Measurements from ENCODE around the gene SETD3. TPM values are rescaled to one million over a fixed set of nuclear protein-coding genes. Genes with fewer than 3 reads are reported as not detected.
A peak's percentile ranks its signal among the peaks of the same experiment; 100 is the strongest.

The SETD3 gene
- total RNA-seq, 1 donor from 2014 or later, result 57.9 TPM

DNA sequence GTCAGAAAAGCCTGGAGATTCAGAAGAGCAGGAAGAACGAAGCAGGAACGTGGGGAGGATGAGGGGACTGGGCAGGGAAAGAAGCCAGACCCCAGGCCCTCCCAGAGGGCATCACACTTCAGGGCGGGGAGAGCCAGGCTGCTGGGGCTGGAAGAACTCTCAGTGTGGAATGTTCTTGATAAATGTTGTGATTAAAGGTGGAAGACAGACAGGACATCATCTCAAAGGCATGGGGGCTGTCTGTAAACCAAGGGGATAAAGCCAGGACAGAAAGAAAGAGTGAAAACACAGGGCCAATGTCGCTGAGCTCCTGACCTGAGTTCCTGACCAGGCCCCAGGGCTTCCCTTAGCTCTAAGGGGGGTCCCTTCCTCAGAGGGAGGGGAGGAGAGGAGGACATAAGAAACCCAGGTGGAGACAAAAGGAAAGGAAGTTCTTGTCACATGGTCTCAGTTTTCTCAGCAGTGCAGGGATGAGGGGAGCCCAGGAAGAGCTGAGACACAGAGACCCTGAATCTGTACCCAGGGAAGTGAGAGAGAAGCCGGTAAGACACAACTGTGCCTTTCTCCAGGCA is 56.3 kb downstream of the SETD3 start:
- DNase-seq (ENCODE audit: low read depth in 2 of 2), result no peak

DNA sequence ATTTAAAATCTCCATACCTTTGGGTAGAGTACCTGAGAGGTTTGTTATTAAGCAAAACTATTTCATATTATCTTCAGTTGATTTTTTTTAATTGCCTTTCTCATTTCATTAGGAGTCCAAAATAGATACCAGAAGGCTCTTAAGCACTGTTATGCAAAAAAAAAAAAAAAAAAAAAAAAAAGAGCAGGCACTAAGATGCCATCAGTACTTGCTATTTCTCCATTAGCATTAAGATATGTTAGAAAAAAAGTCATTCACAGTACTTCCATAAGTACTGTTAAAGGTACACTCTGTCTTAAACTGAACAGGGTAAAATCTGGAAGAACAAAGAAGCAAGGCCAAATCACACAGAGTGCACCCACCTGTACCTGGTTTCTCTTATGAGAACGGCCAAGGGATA is 57.2 kb downstream of the SETD3 start:
- DNase-seq (ENCODE audit: low read depth in 2 of 2), result no peak

DNA sequence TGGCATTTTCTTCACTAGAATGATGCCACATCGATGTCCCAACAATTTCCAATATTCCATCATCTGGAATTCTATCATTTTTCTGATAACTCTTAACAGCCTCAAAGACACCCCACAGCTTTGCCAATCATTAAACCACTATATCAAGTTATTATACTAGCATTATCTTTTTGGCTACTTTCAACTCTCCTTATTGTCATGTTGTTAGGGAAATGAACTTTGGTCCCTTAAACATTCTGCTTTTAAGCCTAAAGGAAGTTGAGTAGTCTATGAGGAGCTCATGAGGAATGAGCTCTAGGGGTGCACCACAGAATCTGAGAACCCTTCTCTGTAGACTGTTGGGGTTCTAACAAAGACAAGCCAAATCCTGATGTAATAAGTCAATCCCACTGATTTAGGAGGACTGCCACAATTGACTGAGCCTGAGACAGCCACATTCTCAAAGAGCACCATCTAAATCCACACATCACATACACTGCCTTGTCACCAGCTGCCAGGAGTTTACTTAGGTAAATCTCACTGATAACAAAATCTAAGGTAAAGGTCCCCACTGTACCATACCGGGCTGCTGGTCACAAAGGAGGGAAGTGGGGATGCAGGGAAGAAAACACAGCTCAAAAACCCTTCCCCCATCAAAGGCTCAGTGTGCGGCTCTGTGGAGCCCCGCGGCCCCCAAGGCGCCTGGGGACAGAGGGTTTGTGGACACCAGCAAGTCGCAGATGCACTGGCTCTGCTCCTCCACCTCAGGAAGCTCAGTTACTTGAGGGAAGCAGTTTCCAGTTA is 58.2 kb downstream of the SETD3 start:
- peak in 1 of 2 donors; percentile 18 for DNase-seq (ENCODE audit: low read depth in 2 of 2)

DNA sequence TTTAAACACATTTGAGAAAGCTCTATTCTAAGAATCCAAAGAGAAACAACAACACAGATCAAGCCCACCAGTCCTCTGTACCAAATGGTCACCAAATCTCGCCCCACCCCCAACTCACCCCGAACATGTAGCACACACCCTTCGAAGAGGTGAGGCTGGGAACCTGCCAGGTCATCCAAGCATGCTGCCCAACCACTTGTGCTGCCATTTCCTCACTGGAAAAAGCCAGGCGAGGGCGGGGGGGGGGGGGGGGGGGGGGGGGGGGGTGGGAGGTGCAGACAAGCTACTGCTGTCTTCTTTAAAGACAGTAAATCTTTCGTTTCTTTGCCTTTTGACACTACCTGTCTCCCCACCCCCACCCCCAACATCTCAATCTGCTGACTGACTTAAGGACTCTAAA is 59.9 kb downstream of the SETD3 start:
- peak in 1 of 2 donors; percentile 28 for DNase-seq (ENCODE audit: low read depth in 2 of 2)

DNA sequence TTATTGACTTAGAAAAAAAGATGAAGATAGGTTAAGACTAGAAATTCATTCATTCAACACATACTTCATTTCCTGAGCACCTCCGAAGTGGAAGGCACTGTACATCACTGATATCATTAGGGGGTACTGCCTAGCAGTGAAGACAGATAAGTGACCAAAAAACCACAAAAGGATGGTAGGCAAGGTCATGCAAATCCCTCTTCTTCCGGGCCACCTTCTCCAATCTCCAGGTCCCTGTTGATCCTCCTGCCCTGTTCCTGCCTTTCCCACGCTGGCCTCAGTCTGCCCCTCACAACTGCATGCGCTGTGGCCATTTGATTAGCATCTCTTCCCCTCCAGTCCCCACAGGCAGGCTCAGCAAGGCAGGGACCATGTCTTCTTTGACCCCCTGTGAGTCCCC is 60.8 kb downstream of the SETD3 start:
- no peak for DNase-seq (ENCODE audit: low read depth in 2 of 2)

DNA sequence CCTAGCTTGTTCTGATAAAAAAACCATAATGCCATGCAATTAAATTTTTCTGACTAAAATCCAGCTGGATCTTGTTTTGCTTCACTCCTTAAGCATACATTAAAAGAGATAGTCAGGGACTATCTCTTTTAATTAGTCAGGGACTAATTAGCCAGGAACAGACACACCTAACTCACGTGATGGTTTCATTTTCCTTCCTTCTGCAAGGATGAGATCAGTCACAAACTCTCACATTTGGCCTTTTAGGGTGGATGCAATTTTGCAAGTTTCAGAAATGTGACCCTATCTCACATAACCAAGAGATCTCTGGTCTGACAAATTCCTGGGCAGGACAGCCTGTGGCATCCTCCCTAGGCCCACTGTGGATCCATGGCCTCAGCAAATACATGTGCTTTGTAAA is 62.4 kb downstream of the SETD3 start:
- DNase-seq (ENCODE audit: low read depth in 2 of 2), result no peak

DNA sequence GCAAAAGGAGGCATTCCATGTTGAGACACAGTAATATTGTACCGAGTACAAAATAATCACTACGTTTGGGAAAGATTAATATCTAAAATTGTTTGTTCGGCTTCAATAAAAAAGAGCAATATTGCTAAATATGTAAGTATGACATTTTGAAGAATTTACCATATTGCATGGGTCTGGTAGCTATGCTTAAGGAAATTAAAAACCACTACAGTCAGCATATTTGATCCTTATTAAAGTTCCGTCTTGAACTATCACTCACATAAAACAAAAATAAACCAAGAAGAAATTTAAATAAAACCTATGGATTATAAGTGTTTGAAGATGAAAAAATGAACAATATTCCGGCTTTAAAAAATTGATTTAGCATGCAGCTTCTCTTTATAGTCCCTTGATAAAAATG is 63.8 kb downstream of the SETD3 start:
- no peak for DNase-seq (ENCODE audit: low read depth in 2 of 2)

DNA sequence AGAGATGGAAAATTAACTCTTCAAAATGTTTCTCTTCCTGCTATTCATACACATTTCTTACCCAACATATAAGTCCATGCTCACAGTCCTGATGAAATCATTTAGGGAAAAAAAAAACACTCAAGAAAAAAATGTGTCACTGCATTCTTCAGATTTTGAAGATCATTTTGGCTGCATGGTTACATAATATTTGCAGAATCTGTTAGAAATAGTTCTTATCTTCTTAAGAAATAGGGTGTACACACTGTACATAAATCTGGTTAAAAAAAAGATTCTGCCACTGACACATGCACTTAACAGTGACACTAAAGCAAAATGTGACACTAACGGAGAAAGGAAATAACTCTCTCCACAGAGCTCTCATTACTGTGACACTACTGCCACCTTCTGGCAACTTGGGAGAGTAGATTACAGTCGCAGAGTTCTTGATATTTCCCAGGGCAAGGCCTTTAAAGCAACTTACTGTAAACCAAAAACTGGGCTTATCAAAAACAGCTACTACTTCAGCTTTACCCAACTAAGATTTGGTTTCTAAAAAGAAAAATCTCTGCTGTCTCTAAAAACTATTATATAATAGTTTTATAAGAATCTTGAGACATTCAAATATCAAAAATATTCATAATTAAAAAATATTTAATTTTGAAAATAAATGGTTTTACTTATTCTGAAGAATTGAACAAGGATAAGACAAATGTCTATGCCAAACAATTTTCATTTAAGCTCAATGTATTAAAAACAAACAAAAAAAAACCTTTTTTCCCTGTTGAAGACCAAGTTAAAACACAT is 65.0 kb downstream of the SETD3 start:
- DNase-seq (ENCODE audit: low read depth in 2 of 2), result peak; percentile 84 to 87

DNA sequence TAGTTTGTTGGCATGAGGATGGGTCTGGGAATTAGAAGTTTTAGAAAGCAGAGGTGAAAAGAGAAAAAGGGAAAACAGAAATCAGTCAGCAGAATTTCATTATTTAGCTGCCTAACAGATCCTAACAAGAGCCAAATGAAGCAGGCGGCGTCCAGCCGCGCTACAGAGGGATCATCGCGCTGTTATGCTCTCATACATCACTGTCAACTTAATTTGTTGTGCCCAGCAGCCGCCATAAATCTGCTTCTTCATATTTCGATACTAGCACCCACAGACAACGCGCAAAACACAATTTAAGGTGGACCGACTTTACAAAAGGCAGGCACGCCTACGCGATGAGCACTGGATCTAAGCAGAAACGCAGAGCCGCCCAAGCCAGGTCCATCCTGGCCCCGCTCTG is 66.7 kb downstream of the SETD3 start:
- no peak for DNase-seq (ENCODE audit: low read depth in 2 of 2)

DNA sequence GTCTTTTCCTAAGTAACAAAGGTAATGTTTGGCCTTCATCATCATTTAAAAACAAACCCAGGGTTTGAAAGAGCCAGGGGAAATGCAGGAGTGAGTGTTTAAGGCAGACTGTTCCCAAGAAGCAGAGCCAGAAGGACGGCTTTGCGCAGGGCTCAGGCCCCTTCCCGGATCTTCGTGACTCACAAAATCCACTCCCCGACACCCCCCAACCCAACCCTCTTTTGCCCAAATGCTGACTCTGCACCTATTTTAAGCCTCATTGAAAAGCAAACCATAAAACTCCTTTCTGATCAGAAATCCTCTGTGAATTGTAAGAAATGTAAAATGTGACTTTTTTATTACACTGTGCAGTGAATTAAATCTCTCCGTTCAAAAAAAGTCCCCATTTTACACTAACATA is 67.5 kb downstream of the SETD3 start:
- no peak for DNase-seq (ENCODE audit: low read depth in 2 of 2)

DNA sequence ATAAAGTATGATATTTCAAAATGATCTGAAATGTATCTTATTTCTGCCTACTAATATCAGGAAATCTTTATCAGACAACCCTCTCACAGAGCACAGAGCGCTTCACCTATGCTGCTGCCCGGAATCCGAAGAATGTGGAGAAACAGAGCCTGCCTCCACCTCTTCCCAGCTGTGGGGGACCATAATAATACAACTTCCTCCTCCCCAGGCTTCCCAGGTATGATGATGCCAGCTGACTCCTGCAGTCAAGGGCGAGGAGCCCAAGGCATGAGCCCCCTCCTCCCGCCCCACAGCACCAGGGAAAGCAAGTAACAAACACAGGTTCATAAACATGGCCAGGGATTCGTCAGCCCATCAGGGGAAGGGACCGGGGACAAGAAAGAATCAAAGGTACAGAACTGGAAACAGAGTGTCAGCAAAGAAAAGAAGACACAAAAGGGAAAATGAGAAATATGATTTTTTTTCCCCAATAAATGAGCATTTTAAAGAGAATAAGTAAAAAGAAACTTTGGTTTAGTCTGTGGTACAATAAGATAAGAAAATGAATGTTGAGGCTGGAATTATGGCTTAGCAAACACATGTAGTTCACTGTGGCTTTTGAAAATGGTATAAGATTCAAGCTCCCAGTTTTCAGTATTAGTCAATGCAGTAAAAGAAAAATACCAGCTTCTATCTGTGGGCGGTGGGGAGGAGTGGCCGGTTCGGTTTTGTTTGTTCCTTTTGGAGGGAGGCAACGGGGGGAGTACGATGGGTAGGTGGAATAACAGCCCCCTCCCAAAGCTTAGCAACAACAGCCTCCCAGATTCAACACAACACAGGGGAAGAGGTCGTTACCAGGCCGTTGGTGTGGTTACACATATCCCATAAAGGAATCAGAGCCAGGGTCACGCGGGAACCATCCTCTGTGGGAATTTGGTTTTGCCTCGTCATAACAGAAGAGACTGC is 68.3 kb downstream of the SETD3 start:
- DNase-seq (ENCODE audit: low read depth in 2 of 2), result peak in 1 of 2 donors; percentile 38

DNA sequence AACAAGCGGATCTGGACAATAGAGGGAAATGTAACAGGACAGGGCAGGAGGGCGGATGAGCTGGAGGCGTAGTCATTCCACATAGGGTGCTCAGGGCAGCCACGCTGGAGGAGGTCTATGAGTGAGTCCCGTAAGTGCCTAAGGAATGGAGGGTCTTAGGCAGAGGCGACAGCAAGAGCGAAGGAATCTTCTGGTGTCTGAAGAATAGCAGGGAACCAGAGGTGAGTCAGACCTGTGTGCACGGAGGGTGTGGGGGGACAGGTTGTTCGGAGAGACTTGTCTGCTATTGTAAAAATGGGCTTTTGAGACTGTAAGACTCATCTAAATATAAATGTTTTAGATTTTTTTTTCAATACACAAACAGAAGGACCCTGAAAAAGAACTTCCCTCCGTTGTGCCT is 70.6 kb downstream of the SETD3 start:
- DNase-seq (ENCODE audit: low read depth in 2 of 2), result no peak

DNA sequence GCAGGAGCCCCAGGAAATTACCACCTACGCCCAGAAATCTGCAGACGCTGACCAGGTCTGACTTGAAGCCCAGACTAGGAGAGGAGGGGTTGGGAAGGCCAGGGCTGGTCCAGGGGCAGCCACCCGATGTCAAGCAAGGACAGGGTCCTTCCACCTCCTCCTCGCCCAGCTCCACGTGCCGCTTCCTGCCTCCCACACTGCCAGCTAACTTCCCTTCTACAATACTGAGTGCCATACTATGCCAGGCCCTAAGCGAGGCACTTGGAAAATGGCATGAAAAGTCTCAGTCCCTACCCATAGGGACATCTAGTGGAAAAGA is 71.7 kb downstream of the SETD3 start:
- no peak for DNase-seq (ENCODE audit: low read depth in 2 of 2)

DNA sequence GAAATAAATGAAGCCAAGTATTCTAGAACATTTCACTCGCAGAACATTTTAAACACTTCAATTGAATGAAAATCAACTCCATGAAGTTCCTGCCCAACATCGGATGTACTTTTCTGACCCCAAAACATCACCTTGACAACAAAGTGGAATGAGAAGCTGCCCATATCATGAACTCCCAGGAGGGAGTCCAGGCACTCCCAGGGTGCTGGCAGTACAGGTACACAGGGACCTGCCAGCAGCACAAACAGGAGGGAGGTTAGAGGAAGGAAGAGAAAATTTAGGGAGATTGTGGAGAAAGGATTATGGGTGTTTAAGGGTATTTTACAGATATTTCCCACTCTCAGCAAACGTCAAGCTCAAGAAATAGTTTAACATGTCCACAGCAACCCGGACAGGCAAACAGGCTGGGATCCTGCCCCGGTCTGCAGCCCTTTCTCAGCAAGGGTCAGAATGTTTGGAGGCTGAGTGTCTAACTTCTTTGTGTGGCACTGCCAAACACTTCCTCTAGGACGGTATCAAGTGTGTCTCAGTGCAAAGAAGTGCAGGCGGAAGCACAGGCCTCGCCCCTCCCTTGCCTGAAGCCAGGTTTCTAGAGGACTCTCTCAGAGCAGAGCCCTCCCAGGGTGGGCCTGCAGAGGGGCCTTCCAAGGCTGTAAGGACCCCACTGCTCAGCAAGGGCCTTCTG is 72.2 kb downstream of the SETD3 start:
- DNase-seq (ENCODE audit: low read depth in 2 of 2), result no peak

DNA sequence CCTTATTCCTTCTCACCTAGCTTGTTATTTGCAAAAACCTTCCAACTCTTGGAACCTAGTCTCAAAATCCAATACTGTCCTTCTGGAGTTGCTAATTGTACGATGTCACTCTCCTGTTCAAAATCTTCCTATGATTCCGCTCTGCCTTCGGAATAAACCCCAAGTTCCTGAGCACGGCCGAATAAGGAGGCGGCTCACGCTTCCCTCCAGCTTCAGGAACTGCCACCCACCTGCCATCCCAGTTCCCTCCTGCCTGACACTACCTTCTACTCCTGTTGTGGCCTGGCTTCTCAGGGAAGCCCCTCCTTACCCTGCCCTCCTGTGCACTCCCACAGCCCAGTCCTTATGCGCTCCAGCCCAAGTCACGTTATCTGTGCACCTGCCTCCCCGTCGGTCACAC is 73.2 kb downstream of the SETD3 start:
- no peak for DNase-seq (ENCODE audit: low read depth in 2 of 2)

DNA sequence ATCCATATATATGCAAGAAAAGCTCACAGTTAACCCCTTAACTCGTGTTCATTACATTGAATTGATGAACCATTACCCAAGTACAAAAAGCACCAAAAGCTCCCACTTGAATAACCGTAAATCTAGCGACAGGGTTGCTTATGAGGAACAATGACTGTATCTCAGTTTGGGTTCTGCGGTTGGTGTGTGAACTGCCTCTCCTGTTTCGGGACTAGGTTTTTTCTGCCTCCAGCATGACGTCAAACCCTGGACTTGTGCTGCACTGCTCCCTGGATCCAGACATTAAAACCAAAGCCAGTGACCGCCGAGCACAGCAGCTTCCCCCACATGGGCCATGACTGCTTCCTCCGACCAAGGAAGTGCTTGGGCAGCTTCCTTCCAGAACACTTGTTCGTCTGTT is 77.7 kb downstream of the SETD3 start:
- no peak for DNase-seq (ENCODE audit: low read depth in 2 of 2)

DNA sequence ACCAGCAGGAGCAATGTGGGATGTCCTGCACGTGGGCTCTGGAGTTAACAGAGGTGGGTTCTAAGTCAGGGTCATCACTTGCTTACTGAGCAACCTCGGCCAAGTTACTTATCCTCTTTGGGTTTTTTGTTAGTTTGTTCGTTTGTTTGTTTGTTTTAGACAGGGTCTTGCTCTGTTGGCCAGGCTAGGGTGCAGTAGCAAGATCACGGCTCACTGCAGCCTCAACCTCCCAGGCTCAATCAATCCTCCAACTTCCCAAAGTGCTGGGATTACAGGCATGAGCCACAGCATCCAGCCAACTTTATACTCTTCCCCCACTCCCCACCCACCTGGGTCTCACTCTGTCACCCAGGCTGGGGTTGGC is 78.4 kb downstream of the SETD3 start:
- DNase-seq (ENCODE audit: low read depth in 2 of 2), result no peak

DNA sequence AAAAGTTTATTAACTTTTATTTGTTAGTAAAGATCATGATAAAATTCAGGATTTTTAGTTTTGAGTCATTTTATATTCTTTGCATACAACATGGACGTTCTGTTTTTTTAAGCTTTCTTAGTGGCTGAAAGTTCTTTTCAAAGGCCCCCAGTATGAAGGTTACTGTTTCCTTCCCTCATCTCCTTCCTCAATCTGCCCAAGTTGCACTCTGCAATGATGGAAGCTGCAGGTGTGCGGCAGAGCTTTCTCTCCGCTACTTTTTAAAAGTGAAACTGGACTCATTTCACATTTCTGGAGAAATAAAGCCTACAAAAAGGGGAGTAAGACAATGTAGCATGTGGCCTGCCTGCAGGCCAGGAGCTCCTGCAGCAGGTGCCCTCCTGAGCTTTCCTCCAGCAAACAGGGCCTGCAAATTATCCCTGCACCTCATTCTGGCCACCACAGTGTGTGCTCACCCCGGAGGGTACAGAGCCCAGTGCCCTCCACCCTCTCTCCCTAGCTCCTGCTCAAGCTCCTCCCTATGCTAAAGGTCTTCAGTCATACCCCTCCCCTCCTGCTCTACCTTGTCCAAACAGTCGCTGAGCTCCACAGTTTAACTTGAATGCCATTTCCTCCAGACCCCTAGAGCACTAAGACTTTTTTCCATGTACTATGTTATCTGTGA is 78.9 kb downstream of the SETD3 start:
- DNase-seq (ENCODE audit: low read depth in 2 of 2), result no peak

DNA sequence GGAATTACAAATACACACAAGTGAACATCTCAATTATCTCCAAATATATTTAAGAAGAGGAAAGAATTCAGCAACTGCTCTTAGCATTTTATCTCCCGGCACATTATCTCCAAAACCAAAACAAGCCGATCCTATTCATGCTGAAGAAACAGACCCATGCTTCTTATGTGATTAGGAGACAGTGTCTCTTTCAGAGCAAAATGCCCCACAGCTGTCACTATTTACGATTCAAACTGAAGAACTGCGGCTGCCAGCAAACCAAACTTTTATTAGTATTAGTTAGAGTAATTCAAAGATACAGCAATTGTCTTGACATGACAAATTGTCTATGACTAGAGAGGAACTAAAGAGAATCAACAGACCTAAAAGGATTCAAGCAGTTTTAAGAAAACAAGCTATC is 79.4 kb downstream of the SETD3 start:
- no peak for DNase-seq (ENCODE audit: low read depth in 2 of 2)

DNA sequence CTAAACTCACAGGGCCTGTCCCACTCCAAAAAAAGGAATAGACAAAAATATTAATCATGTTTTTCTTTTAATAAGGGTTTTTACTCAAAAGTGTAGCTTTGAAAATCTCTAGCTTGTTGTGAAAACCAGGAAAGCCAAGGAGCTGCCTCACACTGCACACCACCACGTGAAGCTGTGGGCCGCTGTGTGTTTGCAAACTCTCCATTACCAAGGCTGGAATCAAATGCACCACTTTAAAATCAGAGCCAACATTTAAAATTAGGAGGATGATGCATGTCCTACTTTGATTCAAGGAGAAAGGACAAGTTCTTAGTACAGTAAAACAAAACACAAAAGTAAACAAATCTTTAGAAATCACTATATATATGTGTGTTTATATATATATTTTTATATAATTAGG is 83.0 kb downstream of the SETD3 start:
- DNase-seq (ENCODE audit: low read depth in 2 of 2), result no peak

Data from lung microvascular endothelial cell (primary cell).